Mucosa of descending colon (tissue), 3 donors: ENCODE data around the gene KLHL21. TPM values are rescaled to one million over a fixed set of nuclear protein-coding genes. Genes with fewer than 3 reads are reported as not detected.
A peak's percentile ranks its signal among the peaks of the same experiment; 100 is the strongest.

ENCODE experiments used
- ATAC-seq: fragments of 200-7000 bp; cut with Tn5 transposase; one replicate; pipeline ENCODE4 v1.9.1; 2020; ENCODE audit warnings: mild to moderate bottlenecking, moderate library complexity
- DNase-seq, 3 donors: peaks; one replicate each; pipeline ENCODE4 v3.0.0-alpha.2; 2020
- H3K36me3 ChIP-seq: fragments of 200-600 bp; one replicate; pipeline ENCODE4 v1.8.0; 2021; ENCODE audit warnings: low read depth, mild to moderate bottlenecking
- H3K4me1 ChIP-seq: fragments of 200-600 bp; one replicate; pipeline ENCODE4 v1.8.0; 2021; ENCODE audit warnings: low read depth, mild to moderate bottlenecking
- H3K4me3 ChIP-seq: fragments of 200-600 bp; one replicate; pipeline ENCODE4 v1.8.0; 2021; ENCODE audit warnings: mild to moderate bottlenecking
- H3K9me3 ChIP-seq: fragments of 200-600 bp; one replicate; pipeline ENCODE4 v1.8.0; 2021; ENCODE audit warnings: mild to moderate bottlenecking
- intact Hi-C, 2 donors: fragments of 100-400 bp; cut with DNase I in 1 of 2; cut with micrococcal nuclease in 1 of 2; formaldehyde crosslinking; loops; one replicate each; pipeline versions ENCODE4 v1.11.0 to v1.11.1; 2022; cut with DNase I, micrococcal nuclease
- total RNA-seq, 3 donors: library from RNA; stranded (reverse); fragmentation: NEBNext Ultra II Directional in 2 of 3; extraction: Animal tissue kit (Norgen Biotek cat#: 25700) in 2 of 3; gene quantifications; one replicate each; pipeline versions ENCODE4 v1.2.1 to v1.2.4, GENCODE V29; 2021 to 2023
- TF ChIP-seq, protein P1 (sequence below): fragments of 200-600 bp; IDR thresholded peaks from one replicate; pipeline ENCODE4 v1.8.0; 2022; ENCODE audit warnings: antibody characterized with exemption, mild to moderate bottlenecking
- donor health status: DM: no; HTN: no; CAD: no; lungs with moderate emphysema.
- donor health status: DM: no; HTN: no; CAD: no.
- donor health status: DM: no; HTN: yes; CAD: no.

KLHL21 gene
- total RNA-seq, 3 donors from 2014 or later = 8.7 to 68.2 (median 10.7) TPM

- DNase-seq (no peak), ATAC-seq (no peak)
- Histone ChIP-seq H3K9me3 (no peaks in the 10 kb centered on the region), H3K4me1 (peaks cover 23% of the 10 kb centered on the region), H3K4me3 (no peak overlapping the region), H3K36me3 (peaks cover 4% of the 10 kb centered on the region)
- intact Hi-C loops = no loop called here
- TF ChIP-seq, protein P1, sequence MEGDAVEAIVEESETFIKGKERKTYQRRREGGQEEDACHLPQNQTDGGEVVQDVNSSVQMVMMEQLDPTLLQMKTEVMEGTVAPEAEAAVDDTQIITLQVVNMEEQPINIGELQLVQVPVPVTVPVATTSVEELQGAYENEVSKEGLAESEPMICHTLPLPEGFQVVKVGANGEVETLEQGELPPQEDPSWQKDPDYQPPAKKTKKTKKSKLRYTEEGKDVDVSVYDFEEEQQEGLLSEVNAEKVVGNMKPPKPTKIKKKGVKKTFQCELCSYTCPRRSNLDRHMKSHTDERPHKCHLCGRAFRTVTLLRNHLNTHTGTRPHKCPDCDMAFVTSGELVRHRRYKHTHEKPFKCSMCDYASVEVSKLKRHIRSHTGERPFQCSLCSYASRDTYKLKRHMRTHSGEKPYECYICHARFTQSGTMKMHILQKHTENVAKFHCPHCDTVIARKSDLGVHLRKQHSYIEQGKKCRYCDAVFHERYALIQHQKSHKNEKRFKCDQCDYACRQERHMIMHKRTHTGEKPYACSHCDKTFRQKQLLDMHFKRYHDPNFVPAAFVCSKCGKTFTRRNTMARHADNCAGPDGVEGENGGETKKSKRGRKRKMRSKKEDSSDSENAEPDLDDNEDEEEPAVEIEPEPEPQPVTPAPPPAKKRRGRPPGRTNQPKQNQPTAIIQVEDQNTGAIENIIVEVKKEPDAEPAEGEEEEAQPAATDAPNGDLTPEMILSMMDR = no peak
Measured at GRCh38 chr1:6585841-6586240, 16.8 kb downstream of the KLHL21 start.

DNA sequence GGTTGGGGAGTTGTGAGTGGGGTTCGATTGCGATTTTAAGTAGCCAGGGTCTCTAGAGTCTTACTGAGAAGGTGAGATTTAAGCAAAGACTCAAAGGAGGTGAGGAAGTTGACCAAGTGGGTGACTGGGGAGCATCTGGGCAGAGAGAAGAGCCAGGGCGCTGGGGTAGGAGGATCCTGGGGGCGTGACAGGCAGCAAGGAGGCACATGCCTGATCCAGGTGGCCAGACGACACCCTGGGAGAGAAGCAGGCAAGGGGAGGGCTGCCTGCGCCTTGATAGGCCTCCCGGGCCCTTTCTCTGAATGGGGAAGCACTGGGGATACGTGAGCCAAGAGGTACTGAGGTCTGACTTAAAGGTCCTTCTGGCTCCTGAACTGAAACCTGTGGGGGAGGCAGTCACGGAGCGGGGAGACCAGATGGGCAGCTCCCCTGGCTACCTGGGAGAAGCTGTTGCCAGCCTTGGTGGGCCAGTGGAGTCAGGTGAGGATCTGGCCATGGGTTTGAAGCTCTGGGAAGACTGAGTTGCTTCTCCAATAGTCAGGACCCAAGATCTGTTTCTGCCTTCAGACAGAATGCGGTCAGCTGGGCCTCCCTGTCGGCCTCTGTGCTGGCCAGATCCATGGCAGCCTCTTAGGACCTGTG is 17.5 kb downstream of the KLHL21 start:
- Histone ChIP-seq H3K36me3 (peaks cover 4% of the 10 kb centered on the region), H3K4me1 (peaks cover 28% of the 10 kb centered on the region), H3K9me3 (no peaks in the 10 kb centered on the region), H3K4me3 (no peak overlapping the region)
- intact Hi-C loops = no loop called here
- TF ChIP-seq, protein P1 = no peak
- DNase-seq (no peak), ATAC-seq (no peak)

DNA sequence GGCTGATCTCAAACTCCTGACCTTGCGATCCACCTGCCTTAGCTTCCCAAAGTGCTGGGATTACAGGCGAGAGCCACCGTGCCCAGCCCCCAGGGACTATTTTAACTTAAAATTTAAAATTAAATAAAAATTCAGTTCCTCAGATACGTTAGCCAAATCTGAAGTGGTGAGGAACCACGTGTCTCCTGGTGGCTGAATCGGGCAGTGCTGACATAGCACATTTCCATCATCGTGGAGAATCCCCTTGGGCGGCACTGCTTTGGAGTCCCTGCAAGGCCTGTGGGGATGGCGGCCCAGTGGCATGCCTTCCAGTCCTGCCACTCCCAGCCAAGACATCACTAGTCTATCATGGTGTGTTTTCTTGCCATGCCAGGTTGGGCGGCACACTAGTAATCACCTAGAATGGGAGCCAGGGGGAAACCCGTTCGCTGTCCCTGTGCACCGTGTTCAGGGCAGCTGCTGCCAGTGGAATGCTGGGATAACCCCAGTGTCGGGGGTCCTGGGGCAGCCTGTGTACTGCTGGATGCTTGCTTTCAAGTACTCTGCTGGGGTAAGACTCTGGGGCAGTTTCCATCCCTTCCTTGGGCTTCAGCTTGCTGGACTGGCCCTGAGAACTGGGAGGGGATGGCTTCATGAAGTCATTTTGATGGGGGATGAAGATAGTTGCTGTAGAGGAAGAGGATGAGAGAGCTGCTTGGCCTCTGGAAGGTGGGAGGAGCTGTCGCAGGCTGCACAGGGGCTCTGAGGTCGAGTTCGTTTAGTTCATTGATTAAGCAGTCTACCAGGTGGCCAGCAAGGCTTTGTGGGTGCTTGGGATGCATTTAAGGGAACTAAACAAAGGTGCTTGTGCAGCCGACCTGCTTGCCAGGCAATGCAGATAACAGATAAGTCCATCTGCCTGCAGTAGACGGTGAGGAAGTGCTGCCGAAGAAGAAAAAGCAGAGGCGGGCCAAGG is 18.3 kb downstream of the KLHL21 start:
- Histone ChIP-seq H3K9me3 (no peaks in the 10 kb centered on the region), H3K36me3 (no peaks in the 10 kb centered on the region), H3K4me1 (peaks cover 33% of the 10 kb centered on the region), H3K4me3 (no peak overlapping the region)
- intact Hi-C loops = no loop called here
- DNase-seq (no peak), ATAC-seq (no peak)
- TF ChIP-seq, protein P1 = no peak

DNA sequence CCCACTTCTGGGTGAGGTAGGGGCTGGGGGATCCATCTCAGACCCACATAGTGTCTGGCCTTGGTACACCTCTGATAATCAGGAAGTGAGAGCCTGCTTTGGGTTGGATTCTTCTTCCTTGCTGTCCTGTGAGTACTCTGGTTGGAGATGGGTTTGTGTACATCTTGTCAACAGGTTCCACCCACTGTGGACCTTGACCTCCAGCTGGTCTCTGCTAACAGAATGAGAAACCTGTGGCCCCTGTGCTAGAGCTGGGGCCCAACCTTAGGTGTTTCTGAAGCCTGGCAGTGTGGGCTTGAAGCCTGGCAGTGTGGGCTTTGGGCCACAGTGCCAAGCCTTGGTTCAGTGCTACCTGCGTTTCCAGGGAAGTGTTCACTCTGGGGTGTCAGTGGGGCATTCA is 20.3 kb downstream of the KLHL21 start:
- Histone ChIP-seq H3K4me1 (peaks cover 37% of the 10 kb centered on the region), H3K4me3 (no peak overlapping the region), H3K36me3 (no peaks in the 10 kb centered on the region), H3K9me3 (no peaks in the 10 kb centered on the region)
- intact Hi-C loops = no loop called here
- ATAC-seq (peak; percentile 74), DNase-seq (peak; percentile 78 to 98 (median 82))
- TF ChIP-seq, protein P1 = no peak

- H3K36me3 ChIP-seq = no peaks in the 10 kb centered on the region
- peak in 1 of 3 donors; percentile 46 for DNase-seq
- peaks cover 37% of the 10 kb centered on the region for H3K4me1 ChIP-seq
- peak; percentile 19 for ATAC-seq
- no peak overlapping the region for H3K4me3 ChIP-seq
- intact Hi-C loops = no loop called here
- TF ChIP-seq, protein P1 = no peak
- H3K9me3 ChIP-seq = no peaks in the 10 kb centered on the region
Measured at GRCh38 chr1:6581561-6582305, 20.9 kb downstream of the KLHL21 start.
